Neural progenitor cell (in vitro differentiated cells): ENCODE results near the gene TTYH2. TPM values are rescaled to one million over a fixed set of nuclear protein-coding genes. Genes with fewer than 3 reads are reported as not detected.
"Not testable (repeated sequence)": the region's sequence is repeated elsewhere in the genome, so short reads cannot be mapped to it uniquely, and the experiment has no call there.

Experiments used
- DNase-seq: peaks from one replicate; pipeline ENCODE4 v3.0.0-alpha.2; 2016; ENCODE audit warnings: low spot score
- H2AFZ ChIP-seq: fragments of 200-600 bp; sonication (generic); replicated peaks from 2 replicates; pipeline ENCODE4 v1.6.1; 2016; ENCODE audit warnings: antibody characterized with exemption
- H3F3A ChIP-seq: fragments of 200-600 bp; sonication (generic); 2 replicates; pipeline ENCODE4 v1.6.1; 2016; ENCODE audit warnings: antibody characterized with exemption, low read depth
- H3K27ac ChIP-seq: fragments of 200-600 bp; sonication (generic); 2 replicates; pipeline ENCODE4 v1.5.1; 2016; ENCODE audit warnings: mild to moderate bottlenecking
- H3K27me3 ChIP-seq: fragments of 200-600 bp; sonication (generic); 2 replicates; pipeline ENCODE4 v1.6.1; 2016; ENCODE audit warnings: mild to moderate bottlenecking, moderate library complexity
- H3K36me3 ChIP-seq: fragments of 200-600 bp; sonication (generic); 2 replicates; pipeline ENCODE4 v1.5.1; 2016
- H3K4me1 ChIP-seq: fragments of 200-600 bp; sonication (generic); 2 replicates; pipeline ENCODE4 v1.6.1; 2016; ENCODE audit warnings: mixed run types
- H3K4me2 ChIP-seq: fragments of 200-600 bp; sonication (generic); 2 replicates; pipeline ENCODE4 v1.6.1; 2016
- H3K4me3 ChIP-seq: fragments of 200-600 bp; sonication (generic); 2 replicates; pipeline ENCODE4 v1.5.1; 2016
- H3K79me2 ChIP-seq: fragments of 200-600 bp; sonication (generic); 2 replicates; pipeline ENCODE4 v1.6.1; 2016; ENCODE audit warnings: low read depth
- H3K9ac ChIP-seq: fragments of 200-600 bp; sonication (generic); 2 replicates; pipeline ENCODE4 v1.6.1; 2016
- H3K9me3 ChIP-seq: fragments of 200-600 bp; sonication (generic); 2 replicates; pipeline ENCODE4 v1.5.1; 2016; ENCODE audit warnings: low read depth
- H4K20me1 ChIP-seq: fragments of 200-600 bp; sonication (generic); 2 replicates; pipeline ENCODE4 v1.6.1; 2016; ENCODE audit warnings: low read depth
- H3K27ac Mint-ChIP-seq: 3 replicates; pipeline ENCODE4 v1.8.0; 2021; ENCODE audit warnings: mixed read lengths
- H3K27me3 Mint-ChIP-seq: 2 replicates; pipeline ENCODE4 v1.8.0; 2022; ENCODE audit warnings: low read depth, mild to moderate bottlenecking, inconsistent platforms, moderate library complexity, mixed read lengths; ENCODE audit not compliant: insufficient read depth
- H3K36me3 Mint-ChIP-seq: 3 replicates; pipeline ENCODE4 v1.8.0; 2021; ENCODE audit warnings: mixed read lengths
- H3K4me1 Mint-ChIP-seq: 3 replicates; pipeline ENCODE4 v1.8.0; 2021; ENCODE audit warnings: mixed read lengths
- H3K4me3 Mint-ChIP-seq: 3 replicates; pipeline ENCODE4 v1.8.0; 2021; ENCODE audit warnings: mild to moderate bottlenecking, moderate library complexity, mixed read lengths
- H3K9me3 Mint-ChIP-seq: 3 replicates; pipeline ENCODE4 v1.8.0; 2020; ENCODE audit warnings: mixed read lengths
- CTCF ChIP-seq: fragments of 200-600 bp; sonication (generic); IDR thresholded peaks from 2 replicates; pipeline ENCODE4 v1.5.1; 2017; ENCODE audit warnings: antibody characterized with exemption, mild to moderate bottlenecking
- EZH2 ChIP-seq: fragments of 200-600 bp; sonication (generic); IDR thresholded peaks from 2 replicates; pipeline ENCODE4 v1.6.1; 2017; ENCODE audit warnings: antibody characterized with exemption, mild to moderate bottlenecking, moderate library complexity
- EZH2phosphoT487 ChIP-seq: fragments of 200-600 bp; sonication (generic); IDR thresholded peaks from 2 replicates; pipeline ENCODE4 v1.6.1; 2017; ENCODE audit warnings: antibody characterized with exemption
- total RNA-seq: library from RNA; depleted of rRNA; stranded (reverse); fragments of >200 nt; gene quantifications from 2 replicates; pipeline ENCODE4 v1.2.3, GENCODE V29; 2015; ENCODE audit warnings: low replicate concordance

Gene TTYH2
- total RNA-seq, 1 donor from 2014 or later, result 5.8 TPM

GRCh38 chr17:74280093-74280513 lies 66.7 kb downstream of the TTYH2 start:
- peaks cover 17% of the 10 kb centered on the region for H3K4me1 ChIP-seq
- H3K79me2 ChIP-seq, result no peaks in the 10 kb centered on the region
- H4K20me1 ChIP-seq, result peaks cover 15% of the 10 kb centered on the region
- peak overlapping the region; percentile 86 for H3K27ac Mint-ChIP-seq
- peaks cover 23% of the 10 kb centered on the region for H3F3A ChIP-seq
- peaks cover 8% of the 10 kb centered on the region for H3K27me3 ChIP-seq
- no peak overlapping the region for H2AFZ ChIP-seq
- H3K4me1 Mint-ChIP-seq, result peaks cover 41% of the 10 kb centered on the region
- H3K27ac ChIP-seq, result no peak overlapping the region
- H3K36me3 Mint-ChIP-seq, result no peaks in the 10 kb centered on the region
- H3K4me3 ChIP-seq, result no peak overlapping the region
- no peaks in the 10 kb centered on the region for H3K9me3 Mint-ChIP-seq
- no peaks in the 10 kb centered on the region for H3K9me3 ChIP-seq
- DNase-seq, result no peak
- H3K27me3 Mint-ChIP-seq, result peaks cover 23% of the 10 kb centered on the region
- H3K4me3 Mint-ChIP-seq, result no peak overlapping the region
- H3K9ac ChIP-seq, result no peak overlapping the region
- no peaks in the 10 kb centered on the region for H3K36me3 ChIP-seq
- no peak for TF ChIP-seq EZH2
- TF ChIP-seq CTCF, result no peak
- no peak for TF ChIP-seq EZH2phosphoT487
- H3K4me2 ChIP-seq, result no peak overlapping the region

- H3K27me3 ChIP-seq, result peaks cover 5% of the 10 kb centered on the region
- Mint-ChIP-seq H3K4me3 (no peak overlapping the region), H3K4me1 (peaks cover 25% of the 10 kb centered on the region), H3K36me3 (no peaks in the 10 kb centered on the region), H3K27me3 (peaks cover 19% of the 10 kb centered on the region), H3K27ac (no peak overlapping the region), H3K9me3 (no peaks in the 10 kb centered on the region)
- no peaks in the 10 kb centered on the region for H3K79me2 ChIP-seq
- H4K20me1 ChIP-seq, result peaks cover 5% of the 10 kb centered on the region
- H3K9me3 ChIP-seq, result no peaks in the 10 kb centered on the region
- H3K9ac ChIP-seq, result no peak overlapping the region
- DNase-seq, result no peak
- no peak overlapping the region for H2AFZ ChIP-seq
- peaks cover 8% of the 10 kb centered on the region for H3K4me1 ChIP-seq
- no peak overlapping the region for H3K27ac ChIP-seq
- peaks cover 9% of the 10 kb centered on the region for H3F3A ChIP-seq
- no peak overlapping the region for H3K4me3 ChIP-seq
- no peaks in the 10 kb centered on the region for H3K36me3 ChIP-seq
- H3K4me2 ChIP-seq, result no peak overlapping the region
- TF ChIP-seq EZH2phosphoT487, result no peak
- no peak for TF ChIP-seq EZH2
- TF ChIP-seq CTCF, result no peak
These were observed 68.4 kb downstream of the TTYH2 start for GRCh38 chr17:74281799-74282198.

GRCh38 chr17:74282274-74282586 lies 68.9 kb downstream of the TTYH2 start:
- not testable (repeated sequence) for H3K27ac Mint-ChIP-seq, H3K36me3 Mint-ChIP-seq, H3K36me3 ChIP-seq, H3F3A ChIP-seq, H4K20me1 ChIP-seq, H3K4me1 ChIP-seq, H3K79me2 ChIP-seq, H3K9me3 ChIP-seq, H3K4me3 ChIP-seq, H3K27ac ChIP-seq, H3K9ac ChIP-seq, H3K27me3 ChIP-seq, DNase-seq, H3K4me3 Mint-ChIP-seq, H3K4me2 ChIP-seq, H3K9me3 Mint-ChIP-seq, H2AFZ ChIP-seq
- peaks cover 17% of the 10 kb centered on the region for H3K27me3 Mint-ChIP-seq
- H3K4me1 Mint-ChIP-seq, result peaks cover 21% of the 10 kb centered on the region

- Mint-ChIP-seq H3K4me1 (peaks cover 15% of the 10 kb centered on the region), H3K27ac (no peak overlapping the region), H3K4me3 (no peak overlapping the region), H3K36me3 (no peaks in the 10 kb centered on the region), H3K27me3 (peaks cover 12% of the 10 kb centered on the region), H3K9me3 (no peaks in the 10 kb centered on the region)
- Histone ChIP-seq H3K4me2 (no peak overlapping the region), H3K79me2 (no peaks in the 10 kb centered on the region), H3K9me3 (no peaks in the 10 kb centered on the region), H3K27me3 (peaks cover 5% of the 10 kb centered on the region), H3K9ac (no peak overlapping the region), H3K27ac (no peak overlapping the region), H2AFZ (no peak overlapping the region), H3K36me3 (no peaks in the 10 kb centered on the region), H4K20me1 (no peaks in the 10 kb centered on the region), H3K4me1 (peaks cover 5% of the 10 kb centered on the region), H3K4me3 (no peak overlapping the region), H3F3A (no peaks in the 10 kb centered on the region)
- DNase-seq, result no peak
- TF ChIP-seq EZH2 (no peak), EZH2phosphoT487 (no peak), CTCF (no peak)
These were observed 69.4 kb downstream of the TTYH2 start for GRCh38 chr17:74282587-74283370.
